ENCODE measurements around the gene CAST. TPM values are rescaled to one million over a fixed set of nuclear protein-coding genes. Genes with fewer than 3 reads are reported as not detected.
"Not testable (repeated sequence)": the region's sequence is repeated elsewhere in the genome, so short reads cannot be mapped to it uniquely, and the experiment has no call there.

Gene CAST
- total and polyA plus RNA-seq, 5 donors, result 222 to 594 (median 565) TPM

DNA sequence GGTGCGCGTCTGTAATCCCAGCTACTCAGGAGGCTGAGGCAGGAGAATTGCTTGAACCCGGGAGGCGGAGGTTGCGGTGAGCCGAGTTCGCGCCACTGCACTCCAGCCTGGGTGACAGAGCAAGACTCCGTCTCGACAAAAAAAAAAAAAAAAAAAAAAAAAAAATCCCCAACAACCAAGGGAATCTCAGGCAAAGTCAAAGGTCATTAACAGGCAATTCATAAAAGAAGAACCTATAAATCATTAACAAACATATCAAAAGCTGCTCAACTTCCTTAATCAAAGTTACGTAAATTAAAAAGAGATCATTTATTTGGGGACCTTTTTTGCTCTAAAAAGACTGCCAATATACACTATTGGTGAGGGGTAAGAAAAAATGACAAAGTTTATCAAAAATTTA, 139.5 kb downstream of the CAST start:
- H3K27ac ChIP-seq (ENCODE audit: low read length), result not testable (repeated sequence)

GRCh38 chr5:96807075-96807654, 145.0 kb downstream of the CAST start:
- Histone ChIP-seq H3K27me3 (ENCODE audit: control insufficient read depth, insufficient read depth) (no peaks in the 10 kb centered on the region), H3K9me3 (ENCODE audit: control insufficient read depth, low read length) (no peaks in the 10 kb centered on the region), H3K27ac (ENCODE audit: low read length) (peak overlapping the region; percentile 99), H3K4me1 (ENCODE audit: control insufficient read depth, insufficient read depth, low read length) (peaks cover 2% of the 10 kb centered on the region), H3K4me3 (ENCODE audit: low read length) (peak overlapping the region; percentile 67)
- ATAC-seq (peak; percentile 85 to 86), DNase-seq (peak; percentile 87 to 94 (median 94))
- intact Hi-C loops (cut with DNase I), result no loop called here
- under 1% methylated on average over 37 of the region's 37 CpGs for WGBS

More for the DNA sequence above, 139.5 kb downstream of the CAST start:
- ATAC-seq; DNase-seq; H3K27me3 ChIP-seq (ENCODE audit: control insufficient read depth, insufficient read depth); H3K9me3 ChIP-seq (ENCODE audit: control insufficient read depth, low read length); H3K4me3 ChIP-seq (ENCODE audit: low read length); intact Hi-C loops (cut with DNase I); H3K4me1 ChIP-seq (ENCODE audit: control insufficient read depth, insufficient read depth, low read length): not testable (repeated sequence)
- 85% methylated on average over 11 of the region's 11 CpGs for WGBS

DNA sequence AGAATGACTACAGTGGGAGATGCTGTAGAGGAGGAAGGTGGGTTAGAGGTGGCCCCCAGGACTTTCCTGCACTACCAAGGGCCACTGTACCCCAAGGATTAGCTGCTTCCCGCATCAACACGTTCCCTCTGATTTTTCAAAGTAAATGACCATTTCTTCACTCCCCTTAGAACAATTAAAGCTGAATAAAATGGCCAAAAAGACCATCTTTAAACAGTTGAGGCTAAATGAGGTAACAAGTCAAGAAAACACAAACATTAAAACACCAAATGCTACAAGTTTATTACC, 146.3 kb downstream of the CAST start:
- H3K9me3 ChIP-seq (ENCODE audit: control insufficient read depth, low read length), result no peaks in the 10 kb centered on the region
- DNase-seq (no peak), ATAC-seq (no peak)
- H3K27me3 ChIP-seq (ENCODE audit: control insufficient read depth, insufficient read depth), result no peaks in the 10 kb centered on the region
- peaks cover 2% of the 10 kb centered on the region for H3K4me1 ChIP-seq (ENCODE audit: control insufficient read depth, insufficient read depth, low read length)
- WGBS, result 18% methylated on average over 2 of the region's 2 CpGs
- H3K4me3 ChIP-seq (ENCODE audit: low read length), result peak overlapping the region; percentile 42
- peak overlapping the region; percentile 99 for H3K27ac ChIP-seq (ENCODE audit: low read length)
- intact Hi-C loops (cut with DNase I), result no loop called here

DNA sequence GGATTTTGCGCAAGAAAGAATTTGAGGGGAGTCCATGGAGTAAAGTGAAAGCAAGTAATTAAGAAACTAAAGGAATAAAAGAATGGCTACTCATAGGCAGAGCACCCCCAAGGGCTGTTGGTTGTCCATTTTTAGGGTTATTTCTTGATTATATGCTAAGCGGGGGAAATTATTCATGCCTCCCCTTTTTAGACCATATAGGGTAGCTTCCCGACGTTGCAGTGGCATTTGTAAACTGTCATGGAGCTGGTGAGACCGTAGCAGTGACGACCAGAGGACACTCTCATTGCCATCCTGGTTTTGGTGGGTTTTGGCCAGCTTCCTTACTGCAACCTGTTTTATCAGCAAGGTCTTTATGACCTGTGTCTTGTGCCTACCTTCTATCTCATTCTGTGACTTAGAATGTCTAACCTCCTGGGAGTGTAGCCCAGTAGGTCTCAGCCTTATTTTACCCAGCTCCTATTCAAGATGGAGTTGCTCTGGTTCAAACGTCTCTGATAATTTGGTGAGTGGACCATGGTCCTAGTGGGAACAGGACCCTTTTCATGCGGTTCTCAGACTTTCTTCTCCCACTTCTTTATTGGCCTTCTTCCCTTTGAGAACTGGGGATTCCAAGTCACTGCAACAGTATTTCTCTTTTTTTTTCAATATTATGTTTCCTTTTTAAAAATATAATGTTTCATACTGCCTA, 146.8 kb downstream of the CAST start:
- intact Hi-C loops (cut with DNase I), result no loop called here
- no peak for ATAC-seq
- WGBS, result 88% methylated on average over 8 of the region's 8 CpGs

GRCh38 chr5:96809921-96810320, 147.7 kb downstream of the CAST start:
- WGBS, result 78% methylated on average over 9 of the region's 9 CpGs
- Histone ChIP-seq H3K27me3 (ENCODE audit: control insufficient read depth, insufficient read depth) (no peaks in the 10 kb centered on the region), H3K9me3 (ENCODE audit: control insufficient read depth, low read length) (no peaks in the 10 kb centered on the region), H3K27ac (ENCODE audit: low read length) (no peak overlapping the region), H3K4me1 (ENCODE audit: control insufficient read depth, insufficient read depth, low read length) (peaks cover 2% of the 10 kb centered on the region), H3K4me3 (ENCODE audit: low read length) (no peak overlapping the region)
- no peak for DNase-seq
- no peak for ATAC-seq
- intact Hi-C loops (cut with DNase I), result no loop called here

More for the DNA sequence above, 146.8 kb downstream of the CAST start:
- no peaks in the 10 kb centered on the region for H3K9me3 ChIP-seq (ENCODE audit: control insufficient read depth, low read length)
- H3K4me1 ChIP-seq (ENCODE audit: control insufficient read depth, insufficient read depth, low read length), result peaks cover 2% of the 10 kb centered on the region
- no peaks in the 10 kb centered on the region for H3K27me3 ChIP-seq (ENCODE audit: control insufficient read depth, insufficient read depth)
- no peak overlapping the region for H3K4me3 ChIP-seq (ENCODE audit: low read length)
- no peak for DNase-seq
- no peak overlapping the region for H3K27ac ChIP-seq (ENCODE audit: low read length)

DNA sequence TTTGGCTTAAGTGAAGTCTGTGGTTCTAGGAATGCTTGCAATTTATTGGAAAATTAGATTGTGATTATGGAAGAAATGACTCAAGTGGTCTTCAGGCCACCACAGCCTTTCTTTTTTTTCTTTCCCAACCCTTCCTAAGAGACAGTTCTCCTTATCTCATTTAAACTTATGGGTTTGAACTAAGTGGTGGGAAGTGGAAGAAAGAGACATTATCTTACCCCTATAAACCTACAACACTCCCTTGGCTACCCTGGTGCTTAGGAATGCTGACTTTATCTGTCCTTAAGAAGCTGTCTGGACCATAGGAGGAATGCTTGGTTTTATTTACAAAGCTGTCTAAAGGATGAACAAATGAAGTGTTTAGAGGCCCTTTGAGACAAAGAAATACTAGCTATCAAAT, 150.7 kb downstream of the CAST start:
- DNase-seq (no peak), ATAC-seq (no peak)
- no peaks in the 10 kb centered on the region for H3K4me1 ChIP-seq (ENCODE audit: control insufficient read depth, insufficient read depth, low read length)
- H3K27me3 ChIP-seq (ENCODE audit: control insufficient read depth, insufficient read depth), result no peaks in the 10 kb centered on the region
- intact Hi-C loops (cut with DNase I), result no loop called here
- H3K27ac ChIP-seq (ENCODE audit: low read length), result no peak overlapping the region
- H3K4me3 ChIP-seq (ENCODE audit: low read length), result no peak overlapping the region
- no peaks in the 10 kb centered on the region for H3K9me3 ChIP-seq (ENCODE audit: control insufficient read depth, low read length)

DNA sequence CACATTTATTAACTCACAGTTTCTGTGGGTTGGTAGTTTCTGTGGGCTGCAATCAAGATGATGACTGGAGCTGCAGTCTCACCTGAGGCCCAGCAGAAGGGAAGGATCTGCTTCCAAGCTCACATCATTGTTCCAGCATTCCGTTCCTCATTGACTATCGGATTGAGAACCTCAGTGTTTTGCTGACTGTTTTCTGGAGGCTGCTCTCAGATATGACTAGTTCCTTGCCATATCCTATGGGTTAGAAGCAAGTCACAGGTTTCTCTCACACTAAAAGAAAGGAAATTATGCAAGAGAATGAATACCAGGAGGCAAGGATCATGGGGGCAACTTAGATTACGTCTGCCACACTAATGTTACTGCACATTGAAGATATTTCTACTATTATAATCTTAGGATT, 151.9 kb downstream of the CAST start:
- H3K9me3 ChIP-seq (ENCODE audit: control insufficient read depth, low read length), result no peaks in the 10 kb centered on the region
- H3K4me3 ChIP-seq (ENCODE audit: low read length), result no peak overlapping the region
- ATAC-seq (no peak), DNase-seq (no peak)
- H3K4me1 ChIP-seq (ENCODE audit: control insufficient read depth, insufficient read depth, low read length), result no peaks in the 10 kb centered on the region
- 84% methylated on average over 3 of the region's 3 CpGs for WGBS
- intact Hi-C loops (cut with DNase I), result no loop called here
- no peaks in the 10 kb centered on the region for H3K27me3 ChIP-seq (ENCODE audit: control insufficient read depth, insufficient read depth)
- no peak overlapping the region for H3K27ac ChIP-seq (ENCODE audit: low read length)

GRCh38 chr5:96816411-96816939, 154.3 kb downstream of the CAST start:
- no peaks in the 10 kb centered on the region for H3K9me3 ChIP-seq (ENCODE audit: control insufficient read depth, low read length)
- intact Hi-C loops (cut with DNase I), result no loop called here
- ATAC-seq, result no peak
- no peaks in the 10 kb centered on the region for H3K4me1 ChIP-seq (ENCODE audit: control insufficient read depth, insufficient read depth, low read length)
- no peak overlapping the region for H3K27ac ChIP-seq (ENCODE audit: low read length)
- no peak for DNase-seq
- no peaks in the 10 kb centered on the region for H3K27me3 ChIP-seq (ENCODE audit: control insufficient read depth, insufficient read depth)
- 68% methylated on average over 6 of the region's 6 CpGs for WGBS
- H3K4me3 ChIP-seq (ENCODE audit: low read length), result no peak overlapping the region

DNA sequence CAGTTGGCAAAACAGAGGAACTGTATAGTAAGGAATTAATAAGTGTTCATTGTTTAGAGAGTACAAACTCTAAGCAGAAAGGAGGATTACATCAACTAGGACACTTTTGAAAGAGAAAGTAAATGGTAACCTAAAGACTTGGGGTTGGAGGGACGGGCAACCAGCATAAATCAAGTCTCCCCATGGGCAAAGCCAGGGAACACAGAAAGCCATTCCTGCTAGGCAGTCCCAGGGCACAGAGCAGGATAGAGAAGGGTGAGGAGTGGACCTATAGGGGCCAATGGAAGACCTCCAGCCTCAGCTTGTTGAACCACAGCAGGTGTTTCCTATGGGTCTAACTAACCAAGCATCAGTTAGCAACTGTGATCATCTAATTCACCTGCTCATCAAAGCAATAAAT, 154.8 kb downstream of the CAST start:
- WGBS, result 83% methylated on average over 1 of the region's 1 CpG
- no peaks in the 10 kb centered on the region for H3K9me3 ChIP-seq (ENCODE audit: control insufficient read depth, low read length)
- H3K27ac ChIP-seq (ENCODE audit: low read length), result no peak overlapping the region
- no peaks in the 10 kb centered on the region for H3K4me1 ChIP-seq (ENCODE audit: control insufficient read depth, insufficient read depth, low read length)
- ATAC-seq (no peak), DNase-seq (no peak)
- no peak overlapping the region for H3K4me3 ChIP-seq (ENCODE audit: low read length)
- no peaks in the 10 kb centered on the region for H3K27me3 ChIP-seq (ENCODE audit: control insufficient read depth, insufficient read depth)
- intact Hi-C loops (cut with DNase I), result no loop called here

GRCh38 chr5:96817506-96817905, 155.3 kb downstream of the CAST start:
- intact Hi-C loops (cut with DNase I), result no loop called here
- DNase-seq (no peak), ATAC-seq (peak in 1 of 2 donors; percentile 24)
- H3K27me3 ChIP-seq (ENCODE audit: control insufficient read depth, insufficient read depth), result no peaks in the 10 kb centered on the region
- H3K27ac ChIP-seq (ENCODE audit: low read length), result no peak overlapping the region
- no peaks in the 10 kb centered on the region for H3K4me1 ChIP-seq (ENCODE audit: control insufficient read depth, insufficient read depth, low read length)
- H3K4me3 ChIP-seq (ENCODE audit: low read length), result no peak overlapping the region
- no peaks in the 10 kb centered on the region for H3K9me3 ChIP-seq (ENCODE audit: control insufficient read depth, low read length)
- WGBS, result 60% methylated on average over 2 of the region's 2 CpGs

DNA sequence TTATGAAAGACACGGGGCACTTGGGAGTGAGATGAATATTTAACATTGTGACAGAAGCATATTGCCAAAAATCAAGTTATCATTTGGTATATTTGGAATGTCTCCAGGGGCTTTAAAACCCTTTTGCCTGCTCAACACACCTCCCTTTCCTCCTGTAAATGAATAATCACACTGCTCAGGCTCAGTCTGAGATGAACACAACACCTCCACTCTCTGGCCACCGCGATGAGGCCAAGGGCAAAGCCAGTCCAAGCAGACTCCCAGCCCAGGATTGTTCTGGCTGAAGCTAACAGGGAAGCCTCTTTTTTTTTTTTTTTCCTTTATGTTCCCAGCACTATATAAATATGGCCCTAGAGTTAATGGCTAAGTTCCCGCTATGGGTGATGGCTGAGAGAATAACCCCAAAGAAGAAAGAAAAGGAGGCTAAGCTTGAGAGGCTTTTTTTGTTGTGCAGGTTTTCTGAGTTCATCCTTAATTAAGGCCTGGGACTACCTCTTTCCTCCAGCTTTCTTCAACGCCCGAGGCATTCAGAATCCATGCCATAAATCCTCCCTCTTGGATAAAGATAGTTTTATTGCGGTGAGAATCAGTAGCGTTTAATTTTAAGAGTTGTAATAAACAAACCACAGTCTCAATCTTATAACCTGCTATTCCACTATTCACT, 156.1 kb downstream of the CAST start:
- no peaks in the 10 kb centered on the region for H3K9me3 ChIP-seq (ENCODE audit: control insufficient read depth, low read length)
- H3K27ac ChIP-seq (ENCODE audit: low read length), result no peak overlapping the region
- no peak for ATAC-seq
- H3K4me1 ChIP-seq (ENCODE audit: control insufficient read depth, insufficient read depth, low read length), result no peaks in the 10 kb centered on the region
- WGBS, result 91% methylated on average over 8 of the region's 8 CpGs
- intact Hi-C loops (cut with DNase I), result no loop called here
- H3K4me3 ChIP-seq (ENCODE audit: low read length), result no peak overlapping the region
- no peak for DNase-seq
- no peaks in the 10 kb centered on the region for H3K27me3 ChIP-seq (ENCODE audit: control insufficient read depth, insufficient read depth)

All from right cardiac atrium (tissue), 5 donors.